GM19452 (cell line): Measurements from ENCODE around the gene GOLGA8H.
"Not testable (repeated sequence)": the region's sequence is repeated elsewhere in the genome, so short reads cannot be mapped to it uniquely, and the experiment has no call there.

Experiments used
- ATAC-seq: cut with Tn5 transposase; IDR thresholded peaks from one replicate; pipeline ENCODE4 v1.9.1; 2021; ENCODE audit not compliant: unreplicated experiment

Gene GOLGA8H, protein sequence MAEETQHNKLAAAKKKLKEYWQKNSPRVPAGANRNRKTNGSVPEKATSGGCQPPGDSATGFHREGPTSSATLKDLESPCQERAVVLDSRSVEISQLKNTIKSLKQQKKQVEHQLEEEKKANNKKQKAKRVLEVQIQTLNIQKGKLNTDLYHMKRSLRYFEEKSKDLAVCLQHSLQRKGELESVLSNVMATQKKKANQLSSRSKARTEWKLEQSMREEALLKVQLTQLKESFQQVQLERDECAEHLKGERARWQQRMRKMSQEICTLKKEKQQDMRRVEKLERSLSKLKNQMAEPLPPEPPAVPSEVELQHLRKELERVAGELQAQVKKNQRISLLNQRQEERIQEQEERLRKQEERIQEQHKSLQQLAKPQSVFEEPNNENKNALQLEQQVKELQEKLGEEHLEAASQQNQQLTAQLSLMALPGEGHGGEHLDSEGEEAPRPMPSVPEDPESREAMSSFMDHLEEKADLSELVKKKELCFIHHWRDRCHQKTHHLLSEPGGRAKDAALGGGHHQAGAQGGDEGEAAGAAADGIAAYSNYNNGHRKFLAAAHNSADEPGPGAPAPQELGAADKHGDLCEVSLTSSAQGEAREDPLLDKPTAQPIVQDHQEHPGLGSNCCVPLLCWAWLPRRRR

GRCh38 chr15:30603796-30604195, at the start of gene GOLGA8H:
Gene GOLGA8H, plus strand, starts transcription at chr15:30604028. Its CDS starts 98 bp downstream, at chr15:30604126.
- not testable (repeated sequence) for ATAC-seq

DNA sequence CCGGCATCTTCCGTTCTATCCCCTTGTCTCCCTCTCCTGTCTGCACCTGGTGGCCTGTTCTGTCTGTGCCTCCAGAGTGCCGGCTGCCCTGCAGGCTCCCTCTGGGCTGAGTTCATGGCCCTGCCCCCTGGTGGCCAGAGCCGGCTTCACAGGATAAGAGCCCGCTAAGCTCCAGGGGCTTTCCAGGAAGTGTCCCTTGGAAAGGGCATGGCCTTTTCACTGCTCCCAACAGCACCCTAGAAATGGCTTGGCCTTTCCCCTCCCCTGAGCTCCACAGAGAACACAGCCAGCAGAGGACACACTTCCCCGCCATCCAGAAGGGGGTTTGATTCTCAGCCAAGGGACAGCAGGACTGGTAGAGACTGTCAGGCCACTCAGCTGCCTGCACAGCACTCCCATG, 36.9 kb upstream of the GOLGA8H start:
- not testable (repeated sequence) for ATAC-seq

DNA sequence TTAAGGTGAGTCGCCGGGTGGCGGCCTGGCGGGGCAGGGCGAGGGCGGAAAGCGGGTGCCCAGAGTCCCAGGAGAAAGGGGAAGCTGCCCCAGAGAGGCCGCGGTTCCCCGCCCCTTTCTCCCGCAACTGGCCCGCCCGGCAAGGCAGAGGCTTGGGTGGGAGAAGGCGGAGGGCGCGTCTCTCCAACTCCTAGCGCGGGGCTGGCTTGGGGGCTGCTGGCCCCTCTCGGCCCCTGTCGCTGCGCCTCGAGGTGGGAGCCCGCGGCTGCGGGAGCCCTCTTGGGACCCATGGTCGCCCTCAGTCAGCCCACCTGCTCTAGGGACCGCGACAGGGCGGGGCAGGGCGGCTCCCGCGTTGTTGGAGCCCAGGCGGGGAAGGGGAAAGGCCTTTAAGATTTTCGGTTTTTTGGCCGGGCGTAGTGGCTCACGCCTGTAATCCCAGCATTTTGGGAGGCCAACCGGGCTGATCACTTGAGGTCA, 30.8 kb upstream of the GOLGA8H start:
- ATAC-seq, result not testable (repeated sequence)

- ATAC-seq, result not testable (repeated sequence)
Measured at GRCh38 chr15:30579394-30579970, 24.3 kb upstream of the GOLGA8H start.

- ATAC-seq, result not testable (repeated sequence)
Measured at GRCh38 chr15:30580716-30581115, 23.1 kb upstream of the GOLGA8H start.

DNA sequence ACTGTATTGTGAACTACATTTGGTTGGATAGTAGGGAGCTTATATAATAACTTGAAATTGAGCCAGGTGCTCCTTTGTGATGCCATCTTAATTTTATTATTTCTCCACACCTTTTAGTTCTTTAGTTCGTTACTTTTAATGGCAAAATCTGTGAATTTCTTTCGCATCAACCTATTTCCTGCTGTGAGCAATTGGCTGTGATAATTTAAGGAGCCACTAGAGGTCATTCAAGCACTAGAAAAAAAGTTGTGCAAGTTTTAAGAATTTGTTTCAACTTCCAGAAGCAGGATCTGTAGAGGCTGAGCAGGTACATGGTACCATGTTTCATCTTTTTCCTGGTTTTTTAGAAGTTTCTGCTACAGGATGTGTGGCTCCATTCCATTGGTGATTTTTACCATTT, 4.9 kb upstream of the GOLGA8H start:
- ATAC-seq, result not testable (repeated sequence)

GRCh38 chr15:30612271-30612670, 8.4 kb downstream of the GOLGA8H start:
- ATAC-seq, result not testable (repeated sequence)

- ATAC-seq, result not testable (repeated sequence)
Measured at GRCh38 chr15:30621342-30621741, 17.5 kb downstream of the GOLGA8H start.

DNA sequence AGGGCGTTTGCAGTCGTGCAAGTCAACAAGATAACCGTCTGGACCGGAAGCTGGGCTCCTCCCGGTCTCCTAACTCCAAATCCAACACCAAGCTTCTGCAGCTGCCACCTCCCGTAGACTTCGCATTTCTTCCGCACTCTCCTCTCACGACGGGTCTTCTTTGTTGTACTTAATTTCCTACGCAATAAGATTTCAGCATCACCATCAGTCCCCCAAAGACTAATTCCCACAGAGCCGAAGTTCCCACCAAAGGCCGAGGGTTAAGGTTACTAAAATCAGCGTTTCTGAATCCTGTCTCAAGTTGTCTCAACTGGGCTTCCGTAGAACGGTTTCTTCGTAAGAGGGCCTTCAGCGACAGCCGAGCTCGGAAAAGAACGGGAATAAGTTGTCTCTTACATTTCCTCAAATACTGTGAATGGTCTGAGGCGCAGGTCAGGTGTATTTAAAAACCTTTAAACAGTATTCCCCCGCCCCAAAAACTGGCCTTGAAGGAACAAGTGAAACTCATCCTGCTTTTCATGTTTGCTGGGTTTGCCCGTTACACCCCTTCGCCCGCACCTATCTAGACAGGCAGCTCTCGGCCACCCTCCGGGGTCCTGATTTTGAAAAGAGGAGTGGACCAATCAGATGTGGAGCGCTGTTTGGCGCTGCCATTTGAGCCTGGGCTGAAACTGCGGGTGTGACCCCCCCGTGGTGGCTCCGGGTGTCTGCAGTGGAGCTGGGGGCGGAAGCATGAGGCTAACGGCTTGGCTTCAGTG, 21.8 kb downstream of the GOLGA8H start, which contains the start of gene ARHGAP11B:
Gene ARHGAP11B (plus strand): TSS at position 693 of the 758 bp plus-strand sequence.
- ATAC-seq, result peak; percentile 92

DNA sequence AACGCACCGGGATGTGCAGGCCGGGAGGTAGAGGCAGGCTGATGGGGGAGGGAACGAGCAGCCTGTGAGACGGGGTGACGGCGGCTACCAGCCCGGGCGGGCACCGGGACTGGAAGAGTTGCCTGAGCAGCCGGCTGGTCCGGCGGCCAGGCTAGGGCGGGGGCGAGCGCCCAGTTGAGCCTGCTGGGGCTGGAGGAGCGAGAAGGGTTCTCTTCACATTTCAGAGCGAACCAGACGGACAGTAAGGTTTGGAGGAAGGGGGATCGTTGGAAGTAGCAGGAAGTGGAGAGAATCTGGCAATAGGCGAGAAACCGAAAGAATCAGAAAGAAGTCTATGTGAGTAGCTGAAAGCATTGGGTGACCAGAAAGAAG, 22.4 kb downstream of the GOLGA8H start:
- not testable (repeated sequence) for ATAC-seq

DNA sequence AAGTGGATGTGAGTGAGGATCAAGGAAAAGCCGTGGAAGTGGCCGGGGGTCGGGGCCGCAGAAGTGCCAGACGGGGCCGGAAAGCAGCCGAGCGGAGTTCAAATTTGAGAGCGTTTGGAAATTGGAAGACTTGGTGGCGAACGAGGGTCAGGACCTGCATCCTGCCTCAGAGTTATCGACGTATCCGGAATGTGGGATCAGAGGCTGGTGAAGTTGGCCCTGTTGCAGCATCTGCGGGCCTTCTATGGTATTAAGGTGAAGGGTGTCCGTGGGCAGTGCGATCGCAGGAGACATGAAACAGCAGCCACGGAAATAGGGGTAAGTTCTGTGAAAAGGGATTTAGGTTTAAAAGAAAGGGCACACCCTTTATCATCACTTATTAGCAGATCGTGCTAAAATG, 22.8 kb downstream of the GOLGA8H start:
- ATAC-seq, result not testable (repeated sequence)

GRCh38 chr15:30650012-30650929, 46.4 kb downstream of the GOLGA8H start:
- peak; percentile 92 for ATAC-seq

DNA sequence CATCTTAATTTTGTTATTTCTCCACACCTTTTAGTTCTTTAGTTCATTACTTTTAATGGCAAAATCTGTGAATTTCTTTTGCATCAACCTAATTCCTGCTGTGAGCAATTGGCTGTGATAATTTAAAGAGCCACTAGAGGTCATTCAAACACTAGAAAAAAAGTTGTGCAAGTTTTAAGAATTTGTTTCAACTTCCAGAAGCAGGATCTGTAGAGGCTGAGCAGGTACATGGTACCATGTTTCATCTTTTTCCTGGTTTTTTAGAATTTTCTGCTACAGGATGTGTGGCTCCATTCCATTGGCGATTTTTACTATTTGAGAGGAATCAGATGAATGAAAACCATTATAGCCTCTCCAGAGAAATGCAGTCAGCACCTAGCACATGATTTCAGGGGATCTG, 57.3 kb downstream of the GOLGA8H start:
- ATAC-seq, result not testable (repeated sequence)
